CMK (cell line): ENCODE measurements around the gene CDC6.

Source experiments
- DNase-seq: peaks from one replicate; pipeline ENCODE4 v3.0.0-alpha.2; 2010; ENCODE audit warnings: low read depth

Gene CDC6

GRCh38 chr17:40287494-40288369, at the start of gene CDC6:
TSS of gene CDC6 (plus strand) at chr17:40287879. CDS start at chr17:40289421, 1,542 bp downstream.
- DNase-seq = peak; percentile 96

- DNase-seq = no peak
Observed at GRCh38 chr17:40241252-40241834, 46.3 kb upstream of the CDC6 start.

GRCh38 chr17:40242774-40243173, 44.9 kb upstream of the CDC6 start:
- no peak for DNase-seq

- DNase-seq = no peak
Observed at GRCh38 chr17:40243761-40244160, 43.9 kb upstream of the CDC6 start.

- no peak for DNase-seq
Observed at GRCh38 chr17:40244255-40244654, 43.4 kb upstream of the CDC6 start.

GRCh38 chr17:40247926-40248495, 39.7 kb upstream of the CDC6 start:
- no peak for DNase-seq

- DNase-seq = no peak
Observed at GRCh38 chr17:40248507-40248906, 39.2 kb upstream of the CDC6 start.

GRCh38 chr17:40251576-40251975, 36.1 kb upstream of the CDC6 start:
- DNase-seq = no peak

- no peak for DNase-seq
Observed at GRCh38 chr17:40253565-40253964, 34.1 kb upstream of the CDC6 start.

GRCh38 chr17:40259505-40259904, 28.2 kb upstream of the CDC6 start:
- DNase-seq = no peak

- DNase-seq = no peak
Observed at GRCh38 chr17:40260528-40260927, 27.2 kb upstream of the CDC6 start.

GRCh38 chr17:40264458-40265185, 23.1 kb upstream of the CDC6 start:
- DNase-seq = no peak

- no peak for DNase-seq
Observed at GRCh38 chr17:40265337-40265736, 22.3 kb upstream of the CDC6 start.

- DNase-seq = no peak
Observed at GRCh38 chr17:40266882-40267281, 20.8 kb upstream of the CDC6 start.

GRCh38 chr17:40268141-40268712, 19.5 kb upstream of the CDC6 start:
- no peak for DNase-seq

GRCh38 chr17:40278414-40278813, 9.3 kb upstream of the CDC6 start:
- no peak for DNase-seq

GRCh38 chr17:40279402-40279801, 8.3 kb upstream of the CDC6 start:
- no peak for DNase-seq

GRCh38 chr17:40281663-40282062, 6.0 kb upstream of the CDC6 start:
- no peak for DNase-seq

- no peak for DNase-seq
Observed at GRCh38 chr17:40283662-40284061, 4.0 kb upstream of the CDC6 start.

- DNase-seq = no peak
Observed at GRCh38 chr17:40284085-40284713, 3.5 kb upstream of the CDC6 start.

GRCh38 chr17:40286473-40286872, 1.2 kb upstream of the CDC6 start:
- DNase-seq = no peak

GRCh38 chr17:40287159-40287493, 553 bp upstream of the CDC6 start:
- no peak for DNase-seq
